ENCODE data around the gene EBLN2.
"Not testable (repeated sequence)": the region's sequence is repeated elsewhere in the genome, so short reads cannot be mapped to it uniquely, and the experiment has no call there.

Gene EBLN2

GRCh38 chr3:73060302-73060723, 1.1 kb upstream of the EBLN2 start:
- DNase-seq (ENCODE audit: low read depth): no peak

GRCh38 chr3:73066243-73066642, 4.8 kb downstream of the EBLN2 start:
- DNase-seq (ENCODE audit: low read depth): not testable (repeated sequence)

- no peak for DNase-seq (ENCODE audit: low read depth)
Observed at GRCh38 chr3:73068419-73068818, 7.0 kb downstream of the EBLN2 start.

- DNase-seq (ENCODE audit: low read depth): no peak
Observed at GRCh38 chr3:73069187-73069586, 7.7 kb downstream of the EBLN2 start.

- no peak for DNase-seq (ENCODE audit: low read depth)
Observed at GRCh38 chr3:73069775-73070444, 8.5 kb downstream of the EBLN2 start.

- DNase-seq (ENCODE audit: low read depth): no peak
Observed at GRCh38 chr3:73070675-73071575, 9.5 kb downstream of the EBLN2 start.

GRCh38 chr3:73071952-73072351, 10.5 kb downstream of the EBLN2 start:
- no peak for DNase-seq (ENCODE audit: low read depth)

GRCh38 chr3:73072634-73073033, 11.2 kb downstream of the EBLN2 start:
- no peak for DNase-seq (ENCODE audit: low read depth)

GRCh38 chr3:73073091-73073707, 11.7 kb downstream of the EBLN2 start:
- no peak for DNase-seq (ENCODE audit: low read depth)

GRCh38 chr3:73074781-73075180, 13.3 kb downstream of the EBLN2 start:
- DNase-seq (ENCODE audit: low read depth): no peak

GRCh38 chr3:73080216-73080966, 18.9 kb downstream of the EBLN2 start:
- DNase-seq (ENCODE audit: low read depth): no peak

- DNase-seq (ENCODE audit: low read depth): no peak
Observed at GRCh38 chr3:73081140-73081539, 19.7 kb downstream of the EBLN2 start.

- no peak for DNase-seq (ENCODE audit: low read depth)
Observed at GRCh38 chr3:73084170-73084569, 22.7 kb downstream of the EBLN2 start.

- peak; percentile 18 for DNase-seq (ENCODE audit: low read depth)
Observed at GRCh38 chr3:73086071-73086494, 24.6 kb downstream of the EBLN2 start.

- DNase-seq (ENCODE audit: low read depth): no peak
Observed at GRCh38 chr3:73094129-73094528, 32.7 kb downstream of the EBLN2 start.

- DNase-seq (ENCODE audit: low read depth): no peak
Observed at GRCh38 chr3:73094951-73095350, 33.5 kb downstream of the EBLN2 start.

GRCh38 chr3:73096169-73096568, 34.7 kb downstream of the EBLN2 start:
- DNase-seq (ENCODE audit: low read depth): no peak

GRCh38 chr3:73098026-73098425, 36.6 kb downstream of the EBLN2 start:
- DNase-seq (ENCODE audit: low read depth): no peak

- no peak for DNase-seq (ENCODE audit: low read depth)
Observed at GRCh38 chr3:73098873-73099272, 37.4 kb downstream of the EBLN2 start.

GRCh38 chr3:73100741-73101559, 39.5 kb downstream of the EBLN2 start:
- DNase-seq (ENCODE audit: low read depth): peak; percentile 74

GRCh38 chr3:73101881-73102280, 40.4 kb downstream of the EBLN2 start:
- no peak for DNase-seq (ENCODE audit: low read depth)
